KMS-11 (cell line): ENCODE data around the gene APOBEC3H.

Experiments
- H2AFZ ChIP-seq: fragments of 200-600 bp; sonication (generic); 2 replicates; pipeline ENCODE4 v1.6.1; 2016; ENCODE audit warnings: antibody characterized with exemption, mixed run types, low read depth
- H3K27ac ChIP-seq: fragments of 200-600 bp; sonication (generic); 2 replicates; pipeline ENCODE4 v1.6.1; 2016; ENCODE audit warnings: mild to moderate bottlenecking, mixed run types
- H3K27me3 ChIP-seq: fragments of 200-600 bp; sonication (generic); 2 replicates; pipeline ENCODE4 v1.6.1; 2017; ENCODE audit warnings: mild to moderate bottlenecking, low read depth, mixed run types, moderate library complexity; ENCODE audit not compliant: insufficient read depth
- H3K36me3 ChIP-seq: fragments of 200-600 bp; sonication (generic); 2 replicates; pipeline ENCODE4 v1.6.1; 2017; ENCODE audit warnings: mild to moderate bottlenecking, mixed run types; ENCODE audit not compliant: insufficient read depth
- H3K4me1 ChIP-seq: fragments of 200-600 bp; sonication (generic); 2 replicates; pipeline ENCODE4 v1.6.1; 2016; ENCODE audit warnings: mild to moderate bottlenecking, low read depth, mixed run types; ENCODE audit not compliant: poor library complexity, severe bottlenecking
- H3K4me2 ChIP-seq: fragments of 200-600 bp; sonication (generic); 2 replicates; pipeline ENCODE4 v1.7.0; 2016; ENCODE audit warnings: mild to moderate bottlenecking, mixed run types
- H3K4me3 ChIP-seq: fragments of 200-600 bp; sonication (generic); IDR thresholded peaks from 2 replicates; pipeline ENCODE4 v1.6.1; 2017; ENCODE audit warnings: low read depth, low read length, mixed read lengths; ENCODE audit not compliant: insufficient read depth
- H3K79me2 ChIP-seq: fragments of 200-600 bp; sonication (generic); 2 replicates; pipeline ENCODE4 v1.6.1; 2016; ENCODE audit warnings: low read depth, mixed run types; ENCODE audit not compliant: insufficient read depth
- H3K9ac ChIP-seq: fragments of 200-600 bp; sonication (generic); 2 replicates; pipeline ENCODE4 v1.6.1; 2016; ENCODE audit warnings: mild to moderate bottlenecking, mixed run types
- H4K20me1 ChIP-seq: fragments of 200-600 bp; sonication (generic); 2 replicates; pipeline ENCODE4 v1.6.1; 2016; ENCODE audit warnings: mild to moderate bottlenecking, mixed run types; ENCODE audit not compliant: insufficient read depth
- TF ChIP-seq, protein P1 (sequence below): fragments of 200-600 bp; sonication (generic); conservative IDR thresholded peaks from 2 replicates; pipeline ENCODE4 v1.6.1; 2017; ENCODE audit warnings: low read depth, mild to moderate bottlenecking, antibody characterized with exemption, low read length, moderate library complexity, mixed read lengths

The APOBEC3H gene

GRCh38 chr22:39129081-39129480 is 32.0 kb downstream of the APOBEC3H start:
- no peak overlapping the region for H3K9ac ChIP-seq

GRCh38 chr22:39129746-39130145 is 32.7 kb downstream of the APOBEC3H start:
- no peaks in the 10 kb centered on the region for H4K20me1 ChIP-seq
- no peak overlapping the region for H2AFZ ChIP-seq
- no peak overlapping the region for H3K9ac ChIP-seq
- no peaks in the 10 kb centered on the region for H3K79me2 ChIP-seq
- no peak overlapping the region for H3K4me2 ChIP-seq
- no peaks in the 10 kb centered on the region for H3K27me3 ChIP-seq
- no peak overlapping the region for H3K27ac ChIP-seq
- H3K4me3 ChIP-seq = no peak overlapping the region
- TF ChIP-seq, protein P1, sequence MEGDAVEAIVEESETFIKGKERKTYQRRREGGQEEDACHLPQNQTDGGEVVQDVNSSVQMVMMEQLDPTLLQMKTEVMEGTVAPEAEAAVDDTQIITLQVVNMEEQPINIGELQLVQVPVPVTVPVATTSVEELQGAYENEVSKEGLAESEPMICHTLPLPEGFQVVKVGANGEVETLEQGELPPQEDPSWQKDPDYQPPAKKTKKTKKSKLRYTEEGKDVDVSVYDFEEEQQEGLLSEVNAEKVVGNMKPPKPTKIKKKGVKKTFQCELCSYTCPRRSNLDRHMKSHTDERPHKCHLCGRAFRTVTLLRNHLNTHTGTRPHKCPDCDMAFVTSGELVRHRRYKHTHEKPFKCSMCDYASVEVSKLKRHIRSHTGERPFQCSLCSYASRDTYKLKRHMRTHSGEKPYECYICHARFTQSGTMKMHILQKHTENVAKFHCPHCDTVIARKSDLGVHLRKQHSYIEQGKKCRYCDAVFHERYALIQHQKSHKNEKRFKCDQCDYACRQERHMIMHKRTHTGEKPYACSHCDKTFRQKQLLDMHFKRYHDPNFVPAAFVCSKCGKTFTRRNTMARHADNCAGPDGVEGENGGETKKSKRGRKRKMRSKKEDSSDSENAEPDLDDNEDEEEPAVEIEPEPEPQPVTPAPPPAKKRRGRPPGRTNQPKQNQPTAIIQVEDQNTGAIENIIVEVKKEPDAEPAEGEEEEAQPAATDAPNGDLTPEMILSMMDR = no peak
- no peaks in the 10 kb centered on the region for H3K36me3 ChIP-seq
- H3K4me1 ChIP-seq = peaks cover 16% of the 10 kb centered on the region

More at GRCh38 chr22:39129081-39129480, 32.0 kb downstream of the APOBEC3H start:
- TF ChIP-seq, protein P1 = no peak
- H3K27me3 ChIP-seq = no peaks in the 10 kb centered on the region
- no peaks in the 10 kb centered on the region for H3K79me2 ChIP-seq
- peaks cover 16% of the 10 kb centered on the region for H3K4me1 ChIP-seq
- no peak overlapping the region for H3K27ac ChIP-seq
- no peak overlapping the region for H3K4me3 ChIP-seq
- no peak overlapping the region for H2AFZ ChIP-seq
- H4K20me1 ChIP-seq = no peaks in the 10 kb centered on the region
- H3K4me2 ChIP-seq = no peak overlapping the region
- no peaks in the 10 kb centered on the region for H3K36me3 ChIP-seq

DNA sequence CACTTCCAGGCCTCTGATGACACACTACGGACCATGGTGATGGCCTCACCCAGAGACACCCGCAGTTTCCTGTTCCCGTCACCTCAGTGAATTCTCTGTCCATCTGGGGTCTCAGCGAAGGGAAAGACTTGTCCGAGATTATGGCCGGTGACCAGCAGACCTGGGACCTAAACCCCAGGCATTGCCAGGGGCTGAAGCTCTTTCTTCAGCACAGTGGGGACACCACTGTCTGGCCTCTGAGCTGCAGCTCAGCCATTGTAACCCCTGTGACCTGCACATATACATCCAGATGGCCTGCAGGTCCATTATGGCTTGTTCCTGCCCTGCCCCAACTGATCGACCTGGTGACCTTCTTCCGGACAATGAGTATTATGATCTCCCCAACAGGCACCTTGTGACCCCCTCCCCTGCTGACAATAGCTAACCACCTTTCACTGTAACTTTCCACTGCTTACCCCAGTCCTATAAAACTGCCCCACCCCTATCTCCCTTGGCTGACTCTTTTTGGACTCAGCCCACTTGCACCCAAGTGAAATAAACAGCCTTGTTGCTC is 33.2 kb downstream of the APOBEC3H start:
- H3K27ac ChIP-seq = no peak overlapping the region
- no peaks in the 10 kb centered on the region for H3K36me3 ChIP-seq
- no peak overlapping the region for H3K9ac ChIP-seq
- H3K4me1 ChIP-seq = peaks cover 16% of the 10 kb centered on the region
- H3K4me2 ChIP-seq = no peak overlapping the region
- H4K20me1 ChIP-seq = no peaks in the 10 kb centered on the region
- TF ChIP-seq, protein P1 = no peak
- no peaks in the 10 kb centered on the region for H3K79me2 ChIP-seq
- H2AFZ ChIP-seq = no peak overlapping the region
- no peak overlapping the region for H3K4me3 ChIP-seq
- no peaks in the 10 kb centered on the region for H3K27me3 ChIP-seq

- TF ChIP-seq, protein P1 = no peak
- H2AFZ ChIP-seq = no peak overlapping the region
Observed at GRCh38 chr22:39130892-39131855, 34.1 kb downstream of the APOBEC3H start.

More at GRCh38 chr22:39130892-39131855, 34.1 kb downstream of the APOBEC3H start:
- Histone ChIP-seq H3K27ac (no peak overlapping the region), H3K4me1 (peaks cover 16% of the 10 kb centered on the region), H3K4me3 (no peak overlapping the region), H3K9ac (no peak overlapping the region), H3K4me2 (no peak overlapping the region), H3K27me3 (no peaks in the 10 kb centered on the region), H3K36me3 (no peaks in the 10 kb centered on the region), H4K20me1 (no peaks in the 10 kb centered on the region), H3K79me2 (no peaks in the 10 kb centered on the region)
